ENCODE results near the gene MAPT.

- no peak for TF ChIP-seq CTCF (IDR thresholded peaks at IDR 0.05; ENCODE audit: low read depth, low read length)
- no peak for TF ChIP-seq MYC (IDR thresholded peaks at IDR 0.05; ENCODE audit: low read depth, low read length)
Observed at GRCh38 chr17:45936610-45937009, 42.3 kb downstream of the MAPT start.

All from NB4 (cell line).